ENCODE data around the gene IL17RB. TPM values are rescaled to one million over a fixed set of nuclear protein-coding genes. Genes with fewer than 3 reads are reported as not detected.

The IL17RB gene
- total RNA-seq, 1 donor from 2014 or later = 18.4 TPM

- no peak for TF ChIP-seq CTCF (IDR thresholded peaks at IDR 0.05)
- intact Hi-C loops (cut with DNase I) = no loop called here
- no peaks in the 10 kb centered on the region for H3K9me3 ChIP-seq
- no peak for DNase-seq
- no peaks in the 10 kb centered on the region for H3K4me1 ChIP-seq
- no peaks in the 10 kb centered on the region for H3K27me3 ChIP-seq (ENCODE audit: low read depth)
- peaks cover 35% of the 10 kb centered on the region for H3K36me3 ChIP-seq
- peak in 1 of 2 donors; percentile 11 for ATAC-seq
- no peak overlapping the region for H3K4me3 ChIP-seq
- H3K27ac ChIP-seq = no peak overlapping the region
Observed at GRCh38 chr3:53818221-53819162, 27.9 kb upstream of the IL17RB start.

GRCh38 chr3:53819163-53819868 lies 27.1 kb upstream of the IL17RB start:
- Histone ChIP-seq H3K27me3 (ENCODE audit: low read depth) (no peaks in the 10 kb centered on the region), H3K4me1 (no peaks in the 10 kb centered on the region), H3K27ac (no peak overlapping the region), H3K4me3 (no peak overlapping the region), H3K36me3 (peaks cover 35% of the 10 kb centered on the region), H3K9me3 (no peaks in the 10 kb centered on the region)
- DNase-seq (no peak), ATAC-seq (no peak)
- TF ChIP-seq CTCF (IDR thresholded peaks at IDR 0.05) = no peak
- intact Hi-C loops (cut with DNase I) = no loop called here

GRCh38 chr3:53820084-53820483 lies 26.3 kb upstream of the IL17RB start:
- no peaks in the 10 kb centered on the region for H3K9me3 ChIP-seq
- DNase-seq (no peak), ATAC-seq (no peak)
- no peaks in the 10 kb centered on the region for H3K27me3 ChIP-seq (ENCODE audit: low read depth)
- H3K4me3 ChIP-seq = no peak overlapping the region
- peaks cover 35% of the 10 kb centered on the region for H3K36me3 ChIP-seq
- H3K4me1 ChIP-seq = no peaks in the 10 kb centered on the region
- TF ChIP-seq CTCF (IDR thresholded peaks at IDR 0.05) = no peak
- intact Hi-C loops (cut with DNase I) = no loop called here
- no peak overlapping the region for H3K27ac ChIP-seq

- Histone ChIP-seq H3K4me3 (no peak overlapping the region), H3K27me3 (ENCODE audit: low read depth) (no peaks in the 10 kb centered on the region), H3K27ac (no peak overlapping the region), H3K36me3 (peaks cover 32% of the 10 kb centered on the region), H3K4me1 (no peaks in the 10 kb centered on the region), H3K9me3 (no peaks in the 10 kb centered on the region)
- intact Hi-C loops (cut with DNase I) = no loop called here
- no peak for ATAC-seq
- no peak for DNase-seq
- no peak for TF ChIP-seq CTCF (IDR thresholded peaks at IDR 0.05)
Observed at GRCh38 chr3:53820756-53821580, 25.4 kb upstream of the IL17RB start.

- H3K36me3 ChIP-seq = peaks cover 32% of the 10 kb centered on the region
- H3K27ac ChIP-seq = no peak overlapping the region
- no peaks in the 10 kb centered on the region for H3K4me1 ChIP-seq
- H3K27me3 ChIP-seq (ENCODE audit: low read depth) = no peaks in the 10 kb centered on the region
- DNase-seq (no peak), ATAC-seq (peak in 1 of 2 donors; percentile 19)
- no peaks in the 10 kb centered on the region for H3K9me3 ChIP-seq
- no peak for TF ChIP-seq CTCF (IDR thresholded peaks at IDR 0.05)
- intact Hi-C loops (cut with DNase I) = no loop called here
- no peak overlapping the region for H3K4me3 ChIP-seq
Observed at GRCh38 chr3:53821631-53822121, 24.7 kb upstream of the IL17RB start.
